Measurements from ENCODE around the gene PCDHGB3. TPM values are rescaled to one million over a fixed set of nuclear protein-coding genes. Genes with fewer than 3 reads are reported as not detected.

The PCDHGB3 gene
- total RNA-seq, 3 donors from 2014 or later, result 5.3 to 10.2 (median 8.6) TPM

GRCh38 chr5:141359790-141360426 is 10.1 kb upstream of the PCDHGB3 start, which contains the start of gene PCDHGB2:
TSS of gene PCDHGB2 (plus strand) at chr5:141359994. CDS start at chr5:141360136, 142 bp downstream.
- Histone ChIP-seq H3K27ac (no peak within 1 kb of the TSS), H3K4me1 (no peaks in the 10 kb centered on the region), H3K27me3 (no peaks in the 10 kb centered on the region), H3K9me3 (peaks cover 82 to 98% of the 10 kb centered on the region in 2 donors), H3K4me3 (peak within 1 kb of the TSS; percentile 24 to 37 (median 25)), H3K36me3 (no peaks in the 10 kb centered on the region)
- intact Hi-C loops (cut with DNase I; ENCODE audit: low total_unique reads), result no loop called here
- no peak for DNase-seq (ENCODE audit: low spot score in 2 of 2)
- TF ChIP-seq POLR2A (IDR thresholded peaks at IDR 0.05), result no peak
- no peak for TF ChIP-seq POLR2AphosphoS5 (IDR thresholded peaks at IDR 0.05)
- TF ChIP-seq, protein P1, sequence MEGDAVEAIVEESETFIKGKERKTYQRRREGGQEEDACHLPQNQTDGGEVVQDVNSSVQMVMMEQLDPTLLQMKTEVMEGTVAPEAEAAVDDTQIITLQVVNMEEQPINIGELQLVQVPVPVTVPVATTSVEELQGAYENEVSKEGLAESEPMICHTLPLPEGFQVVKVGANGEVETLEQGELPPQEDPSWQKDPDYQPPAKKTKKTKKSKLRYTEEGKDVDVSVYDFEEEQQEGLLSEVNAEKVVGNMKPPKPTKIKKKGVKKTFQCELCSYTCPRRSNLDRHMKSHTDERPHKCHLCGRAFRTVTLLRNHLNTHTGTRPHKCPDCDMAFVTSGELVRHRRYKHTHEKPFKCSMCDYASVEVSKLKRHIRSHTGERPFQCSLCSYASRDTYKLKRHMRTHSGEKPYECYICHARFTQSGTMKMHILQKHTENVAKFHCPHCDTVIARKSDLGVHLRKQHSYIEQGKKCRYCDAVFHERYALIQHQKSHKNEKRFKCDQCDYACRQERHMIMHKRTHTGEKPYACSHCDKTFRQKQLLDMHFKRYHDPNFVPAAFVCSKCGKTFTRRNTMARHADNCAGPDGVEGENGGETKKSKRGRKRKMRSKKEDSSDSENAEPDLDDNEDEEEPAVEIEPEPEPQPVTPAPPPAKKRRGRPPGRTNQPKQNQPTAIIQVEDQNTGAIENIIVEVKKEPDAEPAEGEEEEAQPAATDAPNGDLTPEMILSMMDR (IDR thresholded peaks at IDR 0.05), result peak in 1 of 3 donors; percentile 25

DNA sequence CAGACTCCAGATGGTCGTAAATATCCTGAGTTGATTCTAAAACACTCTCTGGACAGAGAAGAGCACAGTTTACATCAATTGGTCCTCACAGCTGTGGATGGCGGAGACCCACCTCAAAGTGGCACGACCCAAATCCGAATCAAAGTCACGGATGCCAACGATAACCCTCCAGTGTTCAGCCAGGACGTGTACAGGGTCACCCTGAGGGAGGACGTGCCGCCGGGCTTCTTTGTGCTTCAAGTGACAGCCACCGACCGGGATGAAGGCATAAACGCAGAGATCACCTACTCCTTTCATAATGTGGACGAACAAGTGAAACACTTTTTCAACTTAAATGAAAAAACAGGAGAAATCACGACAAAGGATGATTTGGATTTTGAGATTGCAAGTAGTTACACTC is 9.4 kb upstream of the PCDHGB3 start:
- Histone ChIP-seq H3K27me3 (no peaks in the 10 kb centered on the region), H3K36me3 (no peaks in the 10 kb centered on the region), H3K4me3 (peak overlapping the region in 2 of 3 donors; percentile 24 to 37), H3K9me3 (peaks cover 82 to 98% of the 10 kb centered on the region in 2 donors), H3K4me1 (no peaks in the 10 kb centered on the region), H3K27ac (no peak overlapping the region)
- intact Hi-C loops (cut with DNase I; ENCODE audit: low total_unique reads), result no loop called here
- no peak for DNase-seq (ENCODE audit: low spot score in 2 of 2)
- TF ChIP-seq POLR2A (IDR thresholded peaks at IDR 0.05) (no peak), POLR2AphosphoS5 (IDR thresholded peaks at IDR 0.05) (no peak)
- TF ChIP-seq, protein P1 (IDR thresholded peaks at IDR 0.05), result no peak

- H3K4me1 ChIP-seq, result no peaks in the 10 kb centered on the region
- no peak overlapping the region for H3K4me3 ChIP-seq
- intact Hi-C loops (cut with DNase I; ENCODE audit: low total_unique reads), result no loop called here
- TF ChIP-seq, protein P1 (IDR thresholded peaks at IDR 0.05), result no peak
- no peak for TF ChIP-seq POLR2A (IDR thresholded peaks at IDR 0.05)
- TF ChIP-seq POLR2AphosphoS5 (IDR thresholded peaks at IDR 0.05), result no peak
- no peaks in the 10 kb centered on the region for H3K27me3 ChIP-seq
- no peaks in the 10 kb centered on the region for H3K36me3 ChIP-seq
- no peak overlapping the region for H3K27ac ChIP-seq
- peaks cover 83 to 98% of the 10 kb centered on the region in 2 donors for H3K9me3 ChIP-seq
- no peak for DNase-seq (ENCODE audit: low spot score in 2 of 2)
These were observed 7.3 kb upstream of the PCDHGB3 start for GRCh38 chr5:141362719-141363118.

DNA sequence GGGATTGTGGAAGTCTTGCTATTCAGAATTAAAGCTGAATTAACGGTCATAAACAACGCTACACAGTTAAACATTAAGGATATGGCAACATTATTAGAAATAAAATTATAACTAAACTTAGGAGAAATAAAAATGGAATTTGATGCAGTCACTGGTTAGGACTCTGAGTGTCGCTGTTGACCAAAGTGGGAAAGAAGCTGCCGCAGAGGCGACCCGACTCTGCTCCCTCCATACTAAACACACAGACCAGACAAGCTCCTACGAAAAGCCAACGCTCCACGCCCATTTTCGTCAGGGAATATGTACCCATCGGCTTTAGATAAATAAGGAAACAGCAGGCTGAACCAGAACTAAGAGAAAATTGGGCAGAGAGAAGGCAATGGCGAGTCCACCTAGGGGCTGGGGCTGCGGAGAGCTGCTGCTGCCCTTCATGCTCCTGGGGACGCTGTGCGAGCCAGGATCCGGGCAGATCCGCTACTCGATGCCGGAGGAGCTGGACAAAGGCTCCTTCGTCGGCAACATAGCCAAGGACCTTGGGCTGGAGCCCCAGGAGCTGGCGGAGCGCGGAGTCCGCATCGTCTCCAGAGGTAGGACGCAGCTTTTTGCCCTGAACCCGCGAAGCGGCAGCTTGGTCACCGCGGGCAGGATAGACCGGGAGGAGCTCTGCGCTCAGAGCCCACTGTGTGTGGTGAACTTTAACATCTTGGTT is 5.9 kb upstream of the PCDHGB3 start, which contains the start of gene PCDHGA5:
PCDHGA5 (plus strand) TSS at position 211 of the 709 bp plus-strand sequence; CDS start at position 380, 169 bp downstream.
- peaks cover 86 to 98% of the 10 kb centered on the region in 2 donors for H3K9me3 ChIP-seq
- no peaks in the 10 kb centered on the region for H3K27me3 ChIP-seq
- no peaks in the 10 kb centered on the region for H3K4me1 ChIP-seq
- intact Hi-C loops (cut with DNase I; ENCODE audit: low total_unique reads), result no loop called here
- DNase-seq (ENCODE audit: low spot score in 2 of 2), result no peak
- H3K27ac ChIP-seq, result no peak within 1 kb of the TSS
- no peaks in the 10 kb centered on the region for H3K36me3 ChIP-seq
- H3K4me3 ChIP-seq, result peak within 1 kb of the TSS in 2 of 3 donors; percentile 31 to 51
- TF ChIP-seq POLR2AphosphoS5 (IDR thresholded peaks at IDR 0.05), result no peak
- TF ChIP-seq, protein P1 (IDR thresholded peaks at IDR 0.05), result peak in 1 of 3 donors; percentile 8
